Putamen (tissue), 1 donor: ENCODE data around the gene CCDC107.

Source experiments
- DNase-seq: peaks from one replicate; pipeline ENCODE4 v3.0.0-alpha.2; 2016; ENCODE audit warnings: low spot score

Gene CCDC107

DNA sequence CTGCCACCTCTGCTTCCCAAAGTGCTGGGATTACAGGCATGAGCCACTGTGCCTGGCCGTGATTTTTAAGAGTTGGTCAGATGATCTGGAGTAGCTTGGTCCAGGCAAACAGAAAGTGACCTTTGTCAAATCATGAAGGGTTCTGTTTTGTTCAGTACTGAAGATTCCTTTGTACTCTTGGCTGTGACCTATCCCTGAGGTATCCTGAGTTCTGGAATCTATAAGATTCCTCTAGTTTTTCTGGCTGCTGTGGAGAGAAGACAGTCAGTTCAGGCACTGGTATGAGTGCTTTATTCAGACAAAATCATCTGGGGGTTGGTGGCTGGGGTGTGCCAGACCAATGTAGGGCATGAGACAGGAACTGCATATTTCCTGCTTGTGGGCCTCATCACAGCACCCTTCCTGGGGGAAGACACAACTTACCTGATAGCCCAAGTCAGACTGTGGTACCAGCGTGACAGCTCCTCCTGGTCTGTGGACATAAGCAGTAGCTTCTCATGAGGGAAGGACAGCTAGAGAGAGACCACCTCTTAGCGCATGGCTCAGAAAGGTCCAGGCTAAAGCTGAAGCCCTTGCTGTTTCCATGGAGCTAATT is 3.8 kb downstream of the CCDC107 start:
- DNase-seq, result no peak

- DNase-seq, result no peak
These were observed 4.3 kb downstream of the CCDC107 start for GRCh38 chr9:35662437-35662836.

- peak; percentile 56 for DNase-seq
These were observed 6.7 kb downstream of the CCDC107 start, which contains the start of gene ARHGEF39 for GRCh38 chr9:35664531-35665470. Gene ARHGEF39, minus strand, starts transcription at chr9:35665195. Its CDS starts 26 bp downstream, at chr9:35665169.

DNA sequence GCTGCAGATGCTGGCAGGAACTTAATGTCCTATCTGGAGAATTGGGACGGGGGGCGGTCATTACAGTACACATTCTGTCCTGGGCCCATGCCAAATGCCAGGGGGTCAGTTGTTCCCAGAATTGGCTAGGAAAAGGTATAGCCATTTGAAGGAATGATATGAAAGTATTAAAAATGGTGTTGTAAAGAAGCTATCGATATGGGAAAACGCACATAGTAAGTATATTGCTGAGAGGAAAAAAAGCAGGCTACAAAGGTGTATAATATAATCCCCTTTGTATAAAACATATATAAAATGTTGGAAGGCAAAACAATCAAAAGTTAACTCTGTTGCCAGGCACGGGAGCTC is 7.4 kb downstream of the CCDC107 start:
- DNase-seq, result no peak

DNA sequence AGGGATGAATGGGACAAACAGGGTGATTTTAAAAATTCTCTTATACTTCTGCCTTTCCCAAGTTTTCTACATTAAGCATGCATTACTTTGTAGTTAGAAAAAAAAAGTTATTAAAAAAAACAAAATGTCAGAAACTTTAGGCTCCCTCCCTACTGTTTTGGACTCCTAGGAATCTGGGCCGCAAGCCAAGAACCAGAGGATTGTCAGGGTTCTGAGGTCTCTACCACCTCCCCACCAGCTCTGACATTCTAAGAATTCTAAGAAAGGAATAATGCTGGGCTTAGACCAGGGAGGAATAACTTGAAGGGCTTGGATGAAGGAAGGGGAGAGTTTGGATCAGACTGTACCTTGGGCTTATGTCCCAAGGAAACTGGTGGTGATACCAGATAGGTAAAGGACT is 8.0 kb downstream of the CCDC107 start:
- no peak for DNase-seq

DNA sequence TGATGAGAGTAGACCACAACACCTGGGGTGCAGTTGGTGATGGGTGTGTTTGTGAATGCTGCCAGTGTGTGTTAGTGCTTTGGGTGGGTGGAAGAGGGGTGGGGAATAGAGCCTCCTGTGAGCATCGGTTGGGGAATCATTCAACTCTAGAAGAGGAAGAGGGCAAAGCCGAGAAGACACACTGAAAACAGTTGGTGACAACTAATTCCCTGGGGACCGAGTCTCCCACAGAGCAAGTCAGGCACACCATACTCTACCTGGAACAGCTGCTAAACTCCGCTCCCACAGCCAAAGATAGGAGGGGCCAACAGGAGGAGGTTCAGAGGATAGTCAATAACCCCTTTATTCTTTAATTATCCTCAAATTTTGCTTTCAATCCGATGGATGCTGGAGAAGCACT is 8.5 kb downstream of the CCDC107 start:
- no peak for DNase-seq

DNA sequence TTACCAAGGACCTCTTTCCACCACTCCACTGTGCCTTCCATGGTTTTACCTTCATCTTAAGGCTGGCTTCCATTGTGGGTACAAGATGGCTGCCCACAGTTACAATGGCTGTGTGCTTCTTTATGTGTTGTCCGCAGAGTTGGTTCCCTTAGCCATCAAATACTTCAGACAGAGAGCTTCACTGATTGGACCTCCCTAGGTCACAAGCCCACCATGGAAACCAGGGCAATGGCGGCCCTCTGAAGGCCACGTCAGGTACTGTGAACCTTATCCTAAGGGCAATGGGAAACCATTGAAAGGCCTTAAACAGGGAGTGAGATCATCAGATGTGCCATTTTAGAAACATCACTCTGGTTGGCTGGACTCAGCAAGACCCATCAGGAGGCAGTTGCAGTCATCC is 9.8 kb downstream of the CCDC107 start:
- DNase-seq, result no peak

- no peak for DNase-seq
These were observed 11.4 kb downstream of the CCDC107 start for GRCh38 chr9:35669331-35670145.

GRCh38 chr9:35673132-35674024 is 15.3 kb downstream of the CCDC107 start, which contains the start of gene CA9:
Gene CA9, plus strand, starts transcription at chr9:35673928. Its CDS starts 32 bp downstream, at chr9:35673960.
- no peak for DNase-seq

GRCh38 chr9:35674025-35674361 is 15.9 kb downstream of the CCDC107 start:
- DNase-seq, result no peak

DNA sequence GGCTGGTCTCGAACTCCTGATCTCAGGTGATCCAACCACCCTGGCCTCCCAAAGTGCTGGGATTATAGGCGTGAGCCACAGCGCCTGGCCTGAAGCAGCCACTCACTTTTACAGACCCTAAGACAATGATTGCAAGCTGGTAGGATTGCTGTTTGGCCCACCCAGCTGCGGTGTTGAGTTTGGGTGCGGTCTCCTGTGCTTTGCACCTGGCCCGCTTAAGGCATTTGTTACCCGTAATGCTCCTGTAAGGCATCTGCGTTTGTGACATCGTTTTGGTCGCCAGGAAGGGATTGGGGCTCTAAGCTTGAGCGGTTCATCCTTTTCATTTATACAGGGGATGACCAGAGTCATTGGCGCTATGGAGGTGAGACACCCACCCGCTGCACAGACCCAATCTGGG is 17.1 kb downstream of the CCDC107 start:
- no peak for DNase-seq

- DNase-seq, result no peak
These were observed 17.8 kb downstream of the CCDC107 start for GRCh38 chr9:35675732-35676392.

DNA sequence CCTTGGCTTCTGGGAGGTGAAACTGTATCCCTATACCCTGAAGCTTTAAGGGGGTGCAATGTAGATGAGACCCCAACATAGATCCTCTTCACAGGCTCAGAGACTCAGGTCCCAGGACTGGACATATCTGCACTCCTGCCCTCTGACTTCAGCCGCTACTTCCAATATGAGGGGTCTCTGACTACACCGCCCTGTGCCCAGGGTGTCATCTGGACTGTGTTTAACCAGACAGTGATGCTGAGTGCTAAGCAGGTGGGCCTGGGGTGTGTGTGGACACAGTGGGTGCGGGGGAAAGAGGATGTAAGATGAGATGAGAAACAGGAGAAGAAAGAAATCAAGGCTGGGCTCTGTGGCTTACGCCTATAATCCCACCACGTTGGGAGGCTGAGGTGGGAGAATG is 21.0 kb downstream of the CCDC107 start:
- no peak for DNase-seq

- no peak for DNase-seq
These were observed 21.8 kb downstream of the CCDC107 start for GRCh38 chr9:35679766-35680330.

DNA sequence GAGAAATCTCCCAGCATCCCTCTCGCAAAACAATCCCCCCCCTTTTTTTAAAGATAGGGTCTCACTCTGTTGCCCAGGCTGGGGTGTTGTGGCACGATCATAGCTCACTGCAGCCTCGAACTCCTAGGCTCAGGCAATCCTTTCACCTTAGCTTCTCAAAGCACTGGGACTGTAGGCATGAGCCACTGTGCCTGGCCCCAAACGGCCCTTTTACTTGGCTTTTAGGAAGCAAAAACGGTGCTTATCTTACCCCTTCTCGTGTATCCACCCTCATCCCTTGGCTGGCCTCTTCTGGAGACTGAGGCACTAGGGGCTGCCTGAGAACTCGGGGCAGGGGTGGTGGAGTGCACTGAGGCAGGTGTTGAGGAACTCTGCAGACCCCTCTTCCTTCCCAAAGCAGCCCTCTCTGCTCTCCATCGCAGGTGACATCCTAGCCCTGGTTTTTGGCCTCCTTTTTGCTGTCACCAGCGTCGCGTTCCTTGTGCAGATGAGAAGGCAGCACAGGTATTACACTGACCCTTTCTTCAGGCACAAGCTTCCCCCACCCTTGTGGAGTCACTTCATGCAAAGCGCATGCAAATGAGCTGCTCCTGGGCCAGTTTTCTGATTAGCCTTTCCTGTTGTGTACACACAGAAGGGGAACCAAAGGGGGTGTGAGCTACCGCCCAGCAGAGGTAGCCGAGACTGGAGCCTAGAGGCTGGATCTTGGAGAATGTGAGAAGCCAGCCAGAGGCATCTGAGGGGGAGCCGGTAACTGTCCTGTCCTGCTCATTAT is 22.4 kb downstream of the CCDC107 start:
- no peak for DNase-seq

GRCh38 chr9:35681341-35682002 is 23.4 kb downstream of the CCDC107 start:
- no peak for DNase-seq

DNA sequence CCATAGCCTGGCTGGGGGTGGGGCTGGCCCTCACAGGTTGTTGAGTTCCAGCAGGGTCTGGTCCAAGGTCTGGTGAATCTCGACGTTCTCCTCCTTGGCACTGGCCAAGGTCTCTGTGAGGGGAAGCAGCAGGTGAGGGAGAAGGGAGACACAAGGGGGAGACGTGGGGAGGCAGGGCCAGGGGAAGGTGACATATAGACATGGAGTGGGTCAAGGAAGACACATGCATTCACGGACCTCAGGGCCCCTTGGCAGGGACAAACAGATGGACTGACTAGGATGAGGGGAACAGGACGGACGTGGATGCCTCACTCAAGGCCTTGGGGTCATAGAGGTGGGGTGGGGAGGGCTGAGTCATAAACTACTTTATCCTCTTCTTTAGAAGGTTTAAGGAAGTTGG is 24.0 kb downstream of the CCDC107 start:
- DNase-seq, result no peak

GRCh38 chr9:35682520-35683315 is 24.6 kb downstream of the CCDC107 start:
- no peak for DNase-seq

- no peak for DNase-seq
These were observed 25.2 kb downstream of the CCDC107 start for GRCh38 chr9:35683323-35683722.
